NCI-H128 (cell line): ENCODE results near the gene CYP1B1.
"Not testable (repeated sequence)": the region's sequence is repeated elsewhere in the genome, so short reads cannot be mapped to it uniquely, and the experiment has no call there.

ENCODE experiments used
- DNase-seq: peaks from one replicate; lab custom pipeline; 2025; ENCODE audit not compliant: unreplicated experiment; lab: John Stamatoyannopoulos, UW

Gene CYP1B1

GRCh38 chr2:38099099-38100028, 23.4 kb upstream of the CYP1B1 start:
- DNase-seq: no peak

GRCh38 chr2:38098421-38099098, 22.6 kb upstream of the CYP1B1 start:
- no peak for DNase-seq

- DNase-seq: no peak
These were observed 22.0 kb upstream of the CYP1B1 start for GRCh38 chr2:38097988-38098385.

GRCh38 chr2:38097258-38097987, 21.5 kb upstream of the CYP1B1 start:
- DNase-seq: no peak

- no peak for DNase-seq
These were observed 20.3 kb upstream of the CYP1B1 start for GRCh38 chr2:38095996-38096861.

GRCh38 chr2:38095079-38095995, 19.4 kb upstream of the CYP1B1 start:
- no peak for DNase-seq

GRCh38 chr2:38093527-38094165, 17.7 kb upstream of the CYP1B1 start:
- no peak for DNase-seq

GRCh38 chr2:38092196-38092902, 16.4 kb upstream of the CYP1B1 start:
- DNase-seq: no peak

GRCh38 chr2:38091760-38092159, 15.8 kb upstream of the CYP1B1 start:
- DNase-seq: no peak

GRCh38 chr2:38090928-38091327, 15.0 kb upstream of the CYP1B1 start:
- no peak for DNase-seq

GRCh38 chr2:38090212-38090611, 14.3 kb upstream of the CYP1B1 start:
- DNase-seq: not testable (repeated sequence)

- DNase-seq: not testable (repeated sequence)
These were observed 10.2 kb upstream of the CYP1B1 start for GRCh38 chr2:38085998-38086698.

- not testable (repeated sequence) for DNase-seq
These were observed 8.6 kb upstream of the CYP1B1 start for GRCh38 chr2:38084556-38084955.

GRCh38 chr2:38082727-38083126, 6.8 kb upstream of the CYP1B1 start:
- not testable (repeated sequence) for DNase-seq

- DNase-seq: no peak
These were observed 4.4 kb upstream of the CYP1B1 start for GRCh38 chr2:38080346-38080745.

GRCh38 chr2:38079116-38080052, 3.4 kb upstream of the CYP1B1 start:
- no peak for DNase-seq

- no peak for DNase-seq
These were observed 1.4 kb upstream of the CYP1B1 start for GRCh38 chr2:38077431-38077769.
